AG20443 (cell line): ENCODE measurements around the gene CREB3L1.
A peak's percentile ranks its signal among the peaks of the same experiment; 100 is the strongest.

Experiments used
- DNase-seq: peaks from one replicate; pipeline ENCODE4 v3.0.0; 2012; ENCODE audit warnings: low spot score, mixed read lengths

Gene CREB3L1

DNA sequence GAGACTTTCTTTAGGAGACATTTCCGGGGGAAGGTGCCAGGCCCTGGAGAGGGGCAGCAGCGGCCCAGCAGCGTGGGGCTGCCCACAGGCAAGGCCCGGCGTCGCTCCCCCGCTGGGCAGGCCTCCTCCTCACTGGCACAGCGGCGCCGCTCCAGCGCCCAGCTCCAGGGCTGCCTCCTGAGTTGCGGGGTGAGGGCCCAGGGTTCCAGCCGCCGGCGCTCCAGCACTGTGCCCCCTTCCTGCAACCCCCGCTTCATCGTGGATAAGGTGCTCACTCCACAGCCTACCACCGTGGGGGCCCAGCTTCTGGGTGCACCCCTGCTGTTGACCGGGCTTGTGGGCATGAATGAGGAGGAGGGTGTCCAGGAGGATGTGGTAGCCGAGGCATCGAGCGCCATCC, 88.8 kb downstream of the CREB3L1 start:
- DNase-seq, result no peak

- DNase-seq, result no peak
Measured at GRCh38 chr11:46366661-46367161, 89.2 kb downstream of the CREB3L1 start.

- DNase-seq, result peak; percentile 74
Measured at GRCh38 chr11:46367244-46367915, 89.9 kb downstream of the CREB3L1 start.

GRCh38 chr11:46367916-46368267, 90.4 kb downstream of the CREB3L1 start:
- DNase-seq, result no peak

DNA sequence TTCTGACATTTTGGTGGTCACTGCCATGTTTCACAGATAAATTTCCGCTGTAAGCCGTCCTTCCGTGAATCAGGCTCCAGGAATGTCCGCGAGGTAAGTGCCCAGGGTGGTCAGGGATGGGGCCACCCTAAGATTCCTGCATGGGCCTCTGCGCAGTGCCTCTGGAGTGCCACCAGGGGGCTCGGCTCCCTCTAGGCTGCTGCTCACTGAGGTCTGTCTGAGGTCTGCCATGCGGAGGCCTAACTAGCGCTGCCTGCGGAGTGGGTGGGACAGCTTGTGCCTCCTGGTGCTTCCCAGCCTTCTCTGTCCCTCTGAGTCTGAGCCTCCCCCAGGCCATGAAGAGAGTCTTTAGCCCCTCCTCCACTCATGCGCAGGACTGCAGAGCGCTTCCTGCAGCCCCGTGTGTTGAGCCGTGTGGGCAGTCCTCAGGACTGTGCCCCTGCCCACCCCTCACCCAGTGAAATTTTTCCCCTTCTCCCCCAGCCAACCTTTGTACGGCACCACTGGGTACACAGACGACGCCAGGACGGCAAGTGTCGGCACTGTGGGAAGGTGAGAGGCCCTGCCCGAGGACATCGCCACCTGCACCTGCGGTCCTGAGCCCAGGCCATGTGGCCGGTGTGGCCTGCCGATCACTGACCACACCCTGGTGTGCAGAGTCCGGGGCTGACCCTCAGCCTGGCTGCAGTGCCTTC, 92.1 kb downstream of the CREB3L1 start:
- DNase-seq, result peak; percentile 87

GRCh38 chr11:46370253-46370652, 92.8 kb downstream of the CREB3L1 start:
- DNase-seq, result no peak
